ENCODE data around the gene DCBLD2. TPM values are rescaled to one million over a fixed set of nuclear protein-coding genes. Genes with fewer than 3 reads are reported as not detected.
A peak's percentile ranks its signal among the peaks of the same experiment; 100 is the strongest.

The DCBLD2 gene
- total and polyA plus RNA-seq, 2 experiments from 2014 or later, result 16.8 to 27.9 TPM

DNA sequence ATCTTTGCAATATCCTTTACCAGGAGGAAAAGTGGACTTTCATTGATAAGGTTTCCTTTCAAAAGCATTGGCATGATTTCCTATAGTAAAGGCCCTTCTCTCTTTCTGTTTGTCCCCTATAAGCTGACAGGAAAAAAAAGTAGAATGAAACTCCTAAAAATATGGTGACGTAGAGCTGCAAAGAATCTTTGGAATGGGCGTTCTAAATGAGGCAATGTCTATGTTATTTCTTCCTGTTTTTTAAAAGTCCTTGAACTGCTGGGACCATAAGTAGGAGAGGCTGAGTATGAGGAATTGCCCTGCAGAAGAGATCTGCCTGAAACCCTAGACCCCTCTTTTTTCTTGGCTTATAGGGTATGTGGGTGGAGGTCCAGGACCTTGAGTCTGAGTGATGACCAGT lies 121.2 kb downstream of the DCBLD2 start:
- H3K4me3 ChIP-seq, result no peak overlapping the region
- H3K4me1 ChIP-seq (ENCODE audit: insufficient read depth), result peaks cover 37% of the 10 kb centered on the region
- no peaks in the 10 kb centered on the region for H3K27me3 ChIP-seq
- peak overlapping the region; percentile 78 for H3K27ac ChIP-seq
- DNase-seq (ENCODE audit: low spot score), result no peak
- H3K4me2 ChIP-seq, result no peak overlapping the region
- H3K36me3 ChIP-seq (replicated peaks; ENCODE audit: insufficient read depth, low read depth), result no peaks in the 10 kb centered on the region
- WGBS (ENCODE audit: low lambda C conversion rate, missing lambda C conversion rate), result 100% methylated on average over 2 of the region's 2 CpGs
- H3K9me2 ChIP-seq (replicated peaks; ENCODE audit: insufficient read depth), result no peaks in the 10 kb centered on the region
- no peaks in the 10 kb centered on the region for H3K9me3 ChIP-seq (ENCODE audit: low read depth)
- no peaks in the 10 kb centered on the region for H4K20me1 ChIP-seq (ENCODE audit: insufficient read depth, poor library complexity, severe bottlenecking)
- TF ChIP-seq EZH2 (IDR thresholded peaks at IDR 0.05; ENCODE audit: borderline replicate concordance), result no peak
- no peak for TF ChIP-seq EZH2phosphoT487 (IDR thresholded peaks at IDR 0.05; ENCODE audit: low read depth, severe bottlenecking, unreplicated experiment)
- TF ChIP-seq, protein P1, sequence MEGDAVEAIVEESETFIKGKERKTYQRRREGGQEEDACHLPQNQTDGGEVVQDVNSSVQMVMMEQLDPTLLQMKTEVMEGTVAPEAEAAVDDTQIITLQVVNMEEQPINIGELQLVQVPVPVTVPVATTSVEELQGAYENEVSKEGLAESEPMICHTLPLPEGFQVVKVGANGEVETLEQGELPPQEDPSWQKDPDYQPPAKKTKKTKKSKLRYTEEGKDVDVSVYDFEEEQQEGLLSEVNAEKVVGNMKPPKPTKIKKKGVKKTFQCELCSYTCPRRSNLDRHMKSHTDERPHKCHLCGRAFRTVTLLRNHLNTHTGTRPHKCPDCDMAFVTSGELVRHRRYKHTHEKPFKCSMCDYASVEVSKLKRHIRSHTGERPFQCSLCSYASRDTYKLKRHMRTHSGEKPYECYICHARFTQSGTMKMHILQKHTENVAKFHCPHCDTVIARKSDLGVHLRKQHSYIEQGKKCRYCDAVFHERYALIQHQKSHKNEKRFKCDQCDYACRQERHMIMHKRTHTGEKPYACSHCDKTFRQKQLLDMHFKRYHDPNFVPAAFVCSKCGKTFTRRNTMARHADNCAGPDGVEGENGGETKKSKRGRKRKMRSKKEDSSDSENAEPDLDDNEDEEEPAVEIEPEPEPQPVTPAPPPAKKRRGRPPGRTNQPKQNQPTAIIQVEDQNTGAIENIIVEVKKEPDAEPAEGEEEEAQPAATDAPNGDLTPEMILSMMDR (IDR thresholded peaks at IDR 0.05; ENCODE audit: poor library complexity), result no peak
- no peak overlapping the region for H2AFZ ChIP-seq
- H3K79me2 ChIP-seq, result no peaks in the 10 kb centered on the region

DNA sequence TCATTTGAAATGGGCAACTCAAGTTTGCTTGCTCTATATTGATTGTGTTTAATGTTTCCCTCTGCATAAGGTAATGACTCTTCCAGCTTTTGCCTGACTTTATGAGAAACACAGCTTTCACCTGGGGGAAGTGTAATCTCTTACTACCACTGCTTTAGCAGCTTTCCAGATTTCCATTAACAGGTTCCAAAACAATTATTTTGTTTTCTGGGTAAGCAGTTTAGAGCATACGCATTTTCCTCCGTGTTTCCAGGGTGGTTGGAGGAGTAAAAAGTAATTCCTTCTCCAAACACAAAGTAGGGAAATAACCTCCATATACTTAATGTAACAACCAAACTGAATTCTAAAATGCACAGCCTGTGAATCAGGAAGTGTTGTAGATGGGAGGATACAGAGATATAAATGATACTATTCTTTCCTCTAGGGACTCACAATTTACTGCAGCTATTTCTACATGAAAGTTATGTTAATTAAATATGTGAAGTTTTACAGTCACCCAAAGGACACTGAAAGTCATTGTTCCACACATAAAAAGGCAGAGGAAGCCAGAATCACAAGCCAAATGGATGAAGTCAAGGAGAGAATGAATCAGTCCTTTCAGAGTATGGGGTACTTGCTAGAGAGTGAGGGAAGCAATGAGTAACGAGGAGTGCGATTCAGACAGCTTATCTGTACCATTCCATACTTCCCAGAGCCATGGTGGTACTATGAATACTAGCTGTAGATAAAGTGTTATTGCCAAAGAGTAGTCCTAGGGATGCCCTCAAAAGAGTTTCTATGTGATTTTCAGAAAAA lies 121.8 kb downstream of the DCBLD2 start:
- TF ChIP-seq EZH2 (IDR thresholded peaks at IDR 0.05; ENCODE audit: borderline replicate concordance) (no peak), EZH2phosphoT487 (IDR thresholded peaks at IDR 0.05; ENCODE audit: low read depth, severe bottlenecking, unreplicated experiment) (no peak)
- TF ChIP-seq, protein P1 (IDR thresholded peaks at IDR 0.05; ENCODE audit: poor library complexity), result no peak
- no peak for DNase-seq (ENCODE audit: low spot score)
- Histone ChIP-seq H3K79me2 (no peaks in the 10 kb centered on the region), H3K9me2 (replicated peaks; ENCODE audit: insufficient read depth) (no peaks in the 10 kb centered on the region), H4K20me1 (ENCODE audit: insufficient read depth, poor library complexity, severe bottlenecking) (no peaks in the 10 kb centered on the region), H3K27me3 (no peaks in the 10 kb centered on the region), H3K27ac (peak overlapping the region; percentile 78), H3K4me2 (no peak overlapping the region), H2AFZ (no peak overlapping the region), H3K4me3 (no peak overlapping the region), H3K9me3 (ENCODE audit: low read depth) (no peaks in the 10 kb centered on the region), H3K36me3 (replicated peaks; ENCODE audit: insufficient read depth, low read depth) (no peaks in the 10 kb centered on the region), H3K4me1 (ENCODE audit: insufficient read depth) (peaks cover 34% of the 10 kb centered on the region)
- WGBS (ENCODE audit: low lambda C conversion rate, missing lambda C conversion rate), result 92% methylated on average over 4 of the region's 4 CpGs

DNA sequence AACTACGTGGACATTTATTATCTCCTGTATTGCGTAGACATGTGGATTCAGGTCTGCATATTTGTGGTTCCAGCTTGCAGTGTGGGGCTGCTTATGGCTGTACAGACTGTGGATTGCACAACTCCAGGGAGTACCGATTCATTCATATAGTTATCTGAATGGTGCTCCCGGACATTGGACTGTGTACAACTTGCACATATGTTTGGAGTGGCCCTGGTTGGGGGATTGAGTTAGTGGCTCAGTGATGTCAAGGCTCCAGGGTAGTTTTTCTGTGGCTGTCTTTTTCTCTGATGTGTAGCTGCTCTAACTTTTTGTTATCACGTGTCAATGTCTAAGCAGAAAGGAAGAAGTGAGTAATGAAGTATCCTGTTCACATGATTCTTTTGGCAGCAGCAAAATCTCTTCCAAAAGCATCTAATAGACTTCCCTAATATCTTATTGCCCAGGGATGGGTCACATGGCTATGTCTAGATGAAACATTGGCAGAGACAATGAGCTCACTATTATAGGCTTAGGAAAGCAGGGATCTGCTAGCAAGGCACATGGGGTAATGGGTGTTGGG lies 122.6 kb downstream of the DCBLD2 start:
- no peaks in the 10 kb centered on the region for H3K9me2 ChIP-seq (replicated peaks; ENCODE audit: insufficient read depth)
- no peak overlapping the region for H3K4me3 ChIP-seq
- peak overlapping the region; percentile 78 for H3K27ac ChIP-seq
- TF ChIP-seq, protein P1 (IDR thresholded peaks at IDR 0.05; ENCODE audit: poor library complexity), result no peak
- TF ChIP-seq EZH2phosphoT487 (IDR thresholded peaks at IDR 0.05; ENCODE audit: low read depth, severe bottlenecking, unreplicated experiment) (no peak), EZH2 (IDR thresholded peaks at IDR 0.05; ENCODE audit: borderline replicate concordance) (no peak)
- H3K4me2 ChIP-seq, result no peak overlapping the region
- H3K9me3 ChIP-seq (ENCODE audit: low read depth), result no peaks in the 10 kb centered on the region
- H3K79me2 ChIP-seq, result no peaks in the 10 kb centered on the region
- no peaks in the 10 kb centered on the region for H3K36me3 ChIP-seq (replicated peaks; ENCODE audit: insufficient read depth, low read depth)
- H4K20me1 ChIP-seq (ENCODE audit: insufficient read depth, poor library complexity, severe bottlenecking), result no peaks in the 10 kb centered on the region
- H2AFZ ChIP-seq, result no peak overlapping the region
- peaks cover 32% of the 10 kb centered on the region for H3K4me1 ChIP-seq (ENCODE audit: insufficient read depth)
- H3K27me3 ChIP-seq, result no peaks in the 10 kb centered on the region
- WGBS (ENCODE audit: low lambda C conversion rate, missing lambda C conversion rate), result 45% methylated on average over 5 of the region's 5 CpGs
- DNase-seq (ENCODE audit: low spot score), result peak; percentile 77

All from hepatocyte (in vitro differentiated cells).